HG02588 (cell line): ENCODE data around the gene LIMS2.

Source experiments
- ATAC-seq: cut with Tn5 transposase; IDR thresholded peaks from one replicate; pipeline ENCODE4 v1.9.1; 2021; ENCODE audit warnings: mild to moderate bottlenecking, moderate library complexity; ENCODE audit not compliant: unreplicated experiment

Gene LIMS2

GRCh38 chr2:127658641-127659407 is 16.5 kb downstream of the LIMS2 start:
- ATAC-seq: no peak

DNA sequence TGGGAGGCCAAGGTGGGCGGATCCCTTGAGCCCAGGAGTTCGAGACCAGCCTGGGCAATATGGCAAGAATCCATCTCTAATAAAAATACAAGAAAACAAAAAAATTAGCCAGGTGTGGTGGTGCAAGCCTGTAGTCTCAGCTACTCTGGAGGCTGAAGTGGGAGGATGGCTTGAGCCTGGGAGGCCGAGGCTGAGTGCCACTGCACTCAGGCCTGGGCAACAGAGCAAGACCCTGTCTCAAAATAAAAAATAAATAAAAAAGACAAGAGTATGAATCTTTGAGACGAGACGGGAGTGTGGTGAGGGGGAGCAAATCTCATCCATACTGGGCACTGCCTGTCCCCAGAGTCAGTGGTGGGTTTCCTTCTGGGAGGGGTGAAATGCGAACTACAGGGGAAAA is 17.2 kb downstream of the LIMS2 start:
- no peak for ATAC-seq

DNA sequence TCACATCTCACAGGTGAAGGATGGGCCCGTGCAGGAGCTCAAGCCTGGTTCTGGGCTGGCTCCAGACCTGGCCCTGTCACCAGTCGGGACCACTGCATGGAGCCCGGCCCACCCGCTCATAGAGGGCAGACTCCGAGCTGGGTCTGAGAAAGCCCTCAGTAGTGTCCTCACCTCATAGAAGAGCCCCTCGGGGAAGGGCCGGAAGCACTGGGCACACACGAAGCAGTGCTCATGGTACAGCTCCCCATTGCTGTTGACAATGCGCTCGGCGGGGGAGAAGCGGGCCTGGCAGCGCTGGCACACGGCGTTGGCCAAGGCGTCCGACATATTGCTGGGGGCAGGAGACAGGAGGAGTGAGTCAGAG is 18.1 kb downstream of the LIMS2 start:
- no peak for ATAC-seq

- no peak for ATAC-seq
Observed at GRCh38 chr2:127656569-127657231, 18.6 kb downstream of the LIMS2 start.

DNA sequence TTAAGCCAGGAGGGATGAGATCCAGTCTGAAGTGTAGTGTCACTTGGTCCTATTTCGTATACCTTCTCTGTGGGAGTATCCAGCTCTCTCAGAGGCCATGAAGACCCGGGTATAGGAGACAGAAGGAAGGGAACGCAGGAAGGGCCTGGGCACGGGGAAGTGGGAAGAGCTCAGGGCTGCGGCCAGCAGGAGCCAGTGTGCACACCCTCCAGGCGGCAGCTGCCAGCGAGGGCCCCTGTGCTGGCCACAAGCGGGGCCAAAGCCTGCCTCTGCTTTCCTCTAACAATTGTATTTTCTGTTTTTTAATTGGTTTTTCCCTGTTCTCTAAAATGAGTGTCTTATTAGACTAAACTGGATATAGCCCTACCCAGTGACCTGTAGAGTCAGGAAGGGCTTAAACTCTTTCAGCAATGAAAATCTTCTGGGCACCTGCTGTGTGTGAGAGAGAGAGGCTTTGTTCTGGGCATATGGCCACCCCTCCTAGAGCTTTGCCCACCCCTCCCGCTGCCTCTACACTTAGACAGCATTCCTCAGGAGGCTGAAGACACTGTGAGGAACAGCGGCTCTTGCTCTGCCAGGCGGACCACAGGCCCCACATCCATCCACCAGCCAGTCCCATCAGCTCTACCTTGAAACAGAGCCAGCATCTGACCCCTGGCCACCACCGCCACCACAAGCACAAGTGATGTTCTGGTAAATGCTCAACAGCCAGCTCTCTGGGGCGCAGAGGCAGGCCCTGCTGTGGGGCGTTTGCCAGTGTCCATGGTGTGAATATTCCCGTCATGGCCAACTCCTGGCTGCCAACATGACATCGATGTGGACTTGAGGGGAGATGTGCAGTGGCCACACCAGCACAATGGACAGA is 19.9 kb downstream of the LIMS2 start:
- ATAC-seq: no peak

DNA sequence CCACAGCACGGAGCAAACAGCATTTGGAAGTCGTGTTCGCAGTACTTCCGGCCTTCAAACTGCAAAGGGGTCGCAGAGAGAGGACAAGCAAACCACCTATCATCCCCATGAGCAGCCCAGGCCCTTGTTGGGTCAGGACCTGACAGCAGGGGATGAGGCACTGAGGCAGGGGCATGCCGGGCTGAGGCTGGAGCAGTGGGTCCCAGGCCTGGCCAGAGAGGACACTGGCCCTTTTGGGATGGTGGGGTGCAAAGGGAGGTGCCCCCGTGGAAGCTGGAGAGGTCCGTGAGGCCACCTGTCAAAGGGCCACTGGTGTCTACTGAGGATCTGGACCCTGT is 20.5 kb downstream of the LIMS2 start:
- ATAC-seq: no peak

- no peak for ATAC-seq
Observed at GRCh38 chr2:127654084-127654837, 21.1 kb downstream of the LIMS2 start.

GRCh38 chr2:127653421-127654083 is 21.8 kb downstream of the LIMS2 start:
- no peak for ATAC-seq

- no peak for ATAC-seq
Observed at GRCh38 chr2:127652786-127653357, 22.5 kb downstream of the LIMS2 start.

- no peak for ATAC-seq
Observed at GRCh38 chr2:127651971-127652550, 23.3 kb downstream of the LIMS2 start.

DNA sequence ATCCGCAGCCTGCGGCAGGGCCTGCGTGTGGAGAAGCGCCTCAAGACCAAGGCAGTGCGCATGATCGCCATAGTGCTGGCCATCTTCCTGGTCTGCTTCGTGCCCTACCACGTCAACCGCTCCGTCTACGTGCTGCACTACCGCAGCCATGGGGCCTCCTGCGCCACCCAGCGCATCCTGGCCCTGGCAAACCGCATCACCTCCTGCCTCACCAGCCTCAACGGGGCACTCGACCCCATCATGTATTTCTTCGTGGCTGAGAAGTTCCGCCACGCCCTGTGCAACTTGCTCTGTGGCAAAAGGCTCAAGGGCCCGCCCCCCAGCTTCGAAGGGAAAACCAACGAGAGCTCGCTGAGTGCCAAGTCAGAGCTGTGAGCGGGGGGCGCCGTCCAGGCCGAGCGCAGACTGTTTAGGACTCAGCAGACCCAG is 23.9 kb downstream of the LIMS2 start:
- ATAC-seq: no peak

DNA sequence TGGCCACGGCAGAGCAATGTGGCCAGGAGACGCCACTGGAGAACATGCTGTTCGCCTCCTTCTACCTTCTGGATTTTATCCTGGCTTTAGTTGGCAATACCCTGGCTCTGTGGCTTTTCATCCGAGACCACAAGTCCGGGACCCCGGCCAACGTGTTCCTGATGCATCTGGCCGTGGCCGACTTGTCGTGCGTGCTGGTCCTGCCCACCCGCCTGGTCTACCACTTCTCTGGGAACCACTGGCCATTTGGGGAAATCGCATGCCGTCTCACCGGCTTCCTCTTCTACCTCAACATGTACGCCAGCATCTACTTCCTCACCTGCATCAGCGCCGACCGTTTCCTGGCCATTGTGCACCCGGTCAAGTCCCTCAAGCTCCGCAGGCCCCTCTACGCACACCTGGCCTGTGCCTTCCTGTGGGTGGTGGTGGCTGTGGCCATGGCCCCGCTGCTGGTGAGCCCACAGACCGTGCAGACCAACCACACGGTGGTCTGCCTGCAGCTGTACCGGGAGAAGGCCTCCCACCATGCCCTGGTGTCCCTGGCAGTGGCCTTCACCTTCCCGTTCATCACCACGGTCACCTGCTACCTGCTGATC is 24.4 kb downstream of the LIMS2 start:
- no peak for ATAC-seq

GRCh38 chr2:127650041-127650784 is 25.1 kb downstream of the LIMS2 start:
- ATAC-seq: no peak

DNA sequence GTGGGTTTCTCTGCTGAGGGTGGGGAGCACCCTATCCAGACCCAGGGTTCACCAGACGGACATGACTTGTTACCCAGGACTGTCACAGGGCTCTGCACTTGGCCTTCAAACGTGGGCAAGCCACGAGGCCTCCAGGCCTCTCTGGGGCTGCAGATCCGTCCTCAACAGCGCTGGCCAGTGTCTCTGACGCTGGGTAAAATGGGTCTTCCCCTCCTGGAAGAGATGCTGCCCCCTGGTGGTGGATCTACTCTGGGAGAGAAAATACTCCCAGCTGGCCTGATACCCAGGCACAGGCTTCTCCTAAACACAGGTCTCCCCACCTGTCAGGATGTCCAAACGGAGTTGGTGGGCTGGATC is 25.7 kb downstream of the LIMS2 start:
- ATAC-seq: peak; percentile 61

DNA sequence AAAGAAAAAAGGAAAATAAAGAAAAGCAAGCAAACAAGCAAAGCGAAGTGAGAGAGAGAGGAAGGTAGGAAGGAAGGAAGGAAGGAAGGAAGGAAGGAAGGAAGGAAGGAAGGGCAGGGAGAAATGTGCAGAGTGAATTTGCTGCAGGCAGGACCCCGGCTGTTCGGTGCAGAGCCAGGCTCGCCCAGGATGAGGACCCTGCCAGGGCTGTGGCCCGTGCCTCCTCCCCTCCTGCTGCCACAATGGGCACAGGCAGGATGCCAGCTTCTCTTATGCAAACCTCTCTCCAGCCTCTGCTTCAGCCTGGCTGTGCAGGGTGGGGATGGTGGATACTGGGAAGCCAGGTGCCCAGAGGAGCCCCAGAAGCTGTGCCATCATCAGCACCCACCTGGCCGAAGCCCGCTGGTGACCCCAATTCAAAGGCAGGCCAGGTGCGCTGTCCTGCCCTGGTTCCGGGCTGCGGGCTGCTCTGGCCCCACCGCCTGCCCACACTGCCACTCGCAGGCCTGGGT is 26.2 kb downstream of the LIMS2 start:
- ATAC-seq: no peak

DNA sequence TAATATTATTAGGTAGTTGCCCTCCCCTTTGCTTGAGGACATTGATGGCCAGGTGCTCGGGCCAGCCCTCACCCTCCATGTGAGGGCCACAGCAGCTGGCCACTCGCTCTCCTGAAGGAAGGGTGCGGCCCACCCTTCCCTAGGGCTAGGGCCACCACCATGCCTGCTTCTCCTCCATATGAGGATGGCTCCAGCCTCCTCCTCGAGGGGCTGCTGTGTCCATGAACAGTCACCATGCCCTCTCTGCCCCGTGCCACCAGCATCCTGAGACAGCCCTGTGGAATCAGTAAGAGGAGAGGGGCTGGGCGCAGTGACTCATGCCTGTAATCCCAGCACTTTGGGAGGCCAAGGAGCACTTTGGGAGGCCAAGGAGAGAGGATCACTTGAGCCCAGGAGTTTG is 27.0 kb downstream of the LIMS2 start:
- no peak for ATAC-seq

DNA sequence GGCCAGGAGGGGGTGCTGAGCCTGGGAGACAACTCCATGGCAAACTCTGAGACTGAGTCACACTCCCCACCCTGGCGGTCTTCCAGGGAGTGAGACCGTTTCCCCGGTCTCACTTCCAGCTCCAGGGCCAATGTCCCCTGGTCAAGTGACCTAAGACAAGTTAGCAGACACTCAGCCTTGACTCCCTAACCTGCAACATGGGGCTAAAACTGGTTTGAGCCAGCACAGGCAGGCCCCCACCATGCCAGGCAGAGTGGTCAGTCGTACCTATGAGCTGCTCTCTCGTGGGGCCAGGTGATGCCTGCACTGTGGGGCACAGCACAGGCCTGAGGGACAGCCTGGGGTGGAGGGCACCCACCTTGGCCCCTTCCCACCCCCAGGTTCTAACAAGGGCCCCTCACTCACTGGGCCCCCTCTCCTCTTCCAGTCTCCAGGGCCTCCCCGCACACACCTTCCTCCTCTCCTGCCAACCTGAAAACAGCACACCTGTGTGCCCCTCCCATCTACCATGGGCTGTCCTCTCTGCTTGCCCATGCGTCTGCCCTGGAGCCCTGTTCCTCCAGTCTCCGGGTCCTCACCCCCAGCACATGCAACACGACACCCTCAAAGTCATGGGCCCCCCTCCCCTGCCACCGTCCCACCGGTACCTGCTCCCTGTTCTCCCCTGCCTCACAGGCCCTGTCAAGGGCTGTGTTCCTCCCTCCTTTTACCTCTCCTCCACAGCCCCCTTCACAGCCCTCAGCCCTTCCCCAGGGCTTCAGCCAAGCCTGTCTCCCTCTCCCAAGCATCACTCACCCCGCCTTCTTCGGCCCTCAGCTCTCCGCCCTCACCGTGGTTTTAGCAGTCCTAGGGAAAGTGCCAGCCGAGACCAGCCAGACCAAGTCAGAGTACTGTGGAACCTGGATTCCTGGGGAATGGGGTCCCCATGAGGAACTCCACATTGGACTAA is 27.8 kb downstream of the LIMS2 start:
- no peak for ATAC-seq
